Fibroblast of lung (primary cell): ENCODE results near the gene EIF5A2. TPM values are rescaled to one million over a fixed set of nuclear protein-coding genes. Genes with fewer than 3 reads are reported as not detected.

Experiments
- DNase-seq, 2 donors: peaks; one replicate each; pipeline versions ENCODE4 v3.0.0 to v3.0.0-alpha.2; 2010; ENCODE audit warnings: low read depth in 2 of 2
- H2AFZ ChIP-seq: 2 replicates; pipeline ENCODE4 v1.5.1; 2012; ENCODE audit warnings: low read length, control low read depth, inconsistent platforms
- H3K27ac ChIP-seq: 2 replicates; pipeline ENCODE4 v1.5.1; 2011; ENCODE audit warnings: low read length, control low read depth; ENCODE audit not compliant: insufficient read depth
- H3K27me3 ChIP-seq: 2 replicates; pipeline ENCODE4 v1.5.1; 2011; ENCODE audit warnings: mild to moderate bottlenecking, low read length; ENCODE audit not compliant: control insufficient read depth, insufficient read depth
- H3K36me3 ChIP-seq: 2 replicates; pipeline ENCODE4 v1.5.1; 2011; ENCODE audit warnings: low read length; ENCODE audit not compliant: control insufficient read depth, insufficient read depth
- H3K4me1 ChIP-seq: 2 replicates; pipeline ENCODE4 v1.5.1; 2011; ENCODE audit warnings: low read length; ENCODE audit not compliant: control insufficient read depth, insufficient read depth; ENCODE audit errors: extremely low read depth
- H3K4me2 ChIP-seq: 2 replicates; pipeline ENCODE4 v1.5.1; 2011; ENCODE audit warnings: low read length, control low read depth; ENCODE audit not compliant: insufficient read depth; ENCODE audit errors: extremely low read depth
- H3K4me3 ChIP-seq, 4 experiments: fragments of 200-600 bp in 1 of 4; sonication (generic) in 1 of 4; replicated peaks in 1 of 4; 2 replicates each; pipeline ENCODE4 v1.5.1; 2011 to 2016; ENCODE audit warnings: low read length in 4 of 4, low read depth in 3 of 4, mild to moderate bottlenecking in 3 of 4, control low read depth in 2 of 4, inconsistent platforms in 1 of 4, mixed read lengths in 1 of 4; ENCODE audit not compliant: insufficient read depth in 1 of 4; ENCODE audit errors: control extremely low read depth in 1 of 4
- H3K79me2 ChIP-seq: 2 replicates; pipeline ENCODE4 v1.5.1; 2012; ENCODE audit warnings: mild to moderate bottlenecking, low read length, inconsistent platforms; ENCODE audit not compliant: control insufficient read depth, insufficient read depth
- H3K9ac ChIP-seq: 2 replicates; pipeline ENCODE4 v1.5.1; 2011; ENCODE audit warnings: mild to moderate bottlenecking, low read length, control low read depth; ENCODE audit not compliant: insufficient read depth
- H3K9me3 ChIP-seq: 2 replicates; pipeline ENCODE4 v1.5.1; 2012; ENCODE audit warnings: low read depth, low read length; ENCODE audit not compliant: control insufficient read depth, insufficient read depth
- H4K20me1 ChIP-seq: 2 replicates; pipeline ENCODE4 v1.5.1; 2011; ENCODE audit warnings: low read length; ENCODE audit not compliant: control insufficient read depth, insufficient read depth; ENCODE audit errors: extremely low read depth
- EZH2 ChIP-seq: IDR thresholded peaks from 2 replicates; pipeline ENCODE4 v1.5.1; 2012; ENCODE audit warnings: low read length, control low read depth, mild to moderate bottlenecking; ENCODE audit errors: missing control alignments
- polyA plus RNA-seq, 2 donors: library from polyadenylated mRNA; depleted of rRNA in 1 of 2; stranded (reverse) in 1 of 2; unstranded in 1 of 2; fragments of >200 nt; gene quantifications; 2 replicates each; pipeline ENCODE4 v1.2.1, GENCODE V29; 2011 to 2012; ENCODE audit warnings: missing spikeins in 1 of 2
- total RNA-seq: library from RNA; depleted of rRNA; stranded (reverse); fragments of >200 nt; gene quantifications from 2 replicates; pipeline ENCODE4 v1.2.1, GENCODE V29; 2014
- TF ChIP-seq, protein P1 (sequence below), 2 donors: IDR thresholded peaks in 1 of 2; conservative IDR thresholded peaks in 1 of 2; 1 replicate in 1 of 2; 2 replicates in 1 of 2; pipeline ENCODE4 v1.5.1; 2011 to 2012; ENCODE audit warnings: low read length in 2 of 2, control low read depth in 1 of 2, inconsistent platforms in 1 of 2, low read depth in 1 of 2, mild to moderate bottlenecking in 1 of 2

Gene EIF5A2
- total and polyA plus RNA-seq, 2 donors (not counting 1 experiment from before 2014, with no cell fraction given) = 14.7 to 27.9 TPM

DNA sequence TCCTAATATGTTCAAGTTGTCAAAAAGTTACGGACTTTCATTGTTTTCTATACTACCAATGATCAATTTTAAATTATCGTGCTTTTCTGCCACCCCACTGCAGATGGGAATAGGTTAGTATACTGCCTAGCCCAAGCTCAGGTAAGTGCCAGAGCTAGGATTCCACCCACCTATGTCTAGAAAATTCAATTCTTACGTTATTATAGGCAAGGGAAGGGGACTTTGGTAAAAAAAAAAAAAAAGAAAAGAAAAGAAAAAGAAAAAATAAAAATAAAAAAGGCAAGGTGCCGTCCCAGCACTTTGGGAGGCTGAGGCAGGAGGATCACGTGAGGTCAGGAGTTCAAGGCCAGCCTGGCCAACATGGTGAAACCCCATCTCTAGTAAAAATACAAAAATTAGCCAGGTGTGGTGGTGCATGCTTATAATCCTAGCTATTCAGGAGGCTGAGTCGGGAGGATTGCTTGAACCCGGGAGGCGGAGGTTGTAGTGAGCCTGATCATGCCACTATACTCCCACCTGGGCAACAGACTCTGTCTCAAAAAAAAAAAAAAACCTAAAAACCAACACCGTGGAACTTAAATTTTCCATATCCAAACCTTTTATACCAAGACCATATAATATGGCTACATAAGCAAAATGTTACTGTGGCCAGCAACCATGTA is 39.7 kb downstream of the EIF5A2 start:
- TF ChIP-seq EZH2 = no peak
- TF ChIP-seq, protein P1, sequence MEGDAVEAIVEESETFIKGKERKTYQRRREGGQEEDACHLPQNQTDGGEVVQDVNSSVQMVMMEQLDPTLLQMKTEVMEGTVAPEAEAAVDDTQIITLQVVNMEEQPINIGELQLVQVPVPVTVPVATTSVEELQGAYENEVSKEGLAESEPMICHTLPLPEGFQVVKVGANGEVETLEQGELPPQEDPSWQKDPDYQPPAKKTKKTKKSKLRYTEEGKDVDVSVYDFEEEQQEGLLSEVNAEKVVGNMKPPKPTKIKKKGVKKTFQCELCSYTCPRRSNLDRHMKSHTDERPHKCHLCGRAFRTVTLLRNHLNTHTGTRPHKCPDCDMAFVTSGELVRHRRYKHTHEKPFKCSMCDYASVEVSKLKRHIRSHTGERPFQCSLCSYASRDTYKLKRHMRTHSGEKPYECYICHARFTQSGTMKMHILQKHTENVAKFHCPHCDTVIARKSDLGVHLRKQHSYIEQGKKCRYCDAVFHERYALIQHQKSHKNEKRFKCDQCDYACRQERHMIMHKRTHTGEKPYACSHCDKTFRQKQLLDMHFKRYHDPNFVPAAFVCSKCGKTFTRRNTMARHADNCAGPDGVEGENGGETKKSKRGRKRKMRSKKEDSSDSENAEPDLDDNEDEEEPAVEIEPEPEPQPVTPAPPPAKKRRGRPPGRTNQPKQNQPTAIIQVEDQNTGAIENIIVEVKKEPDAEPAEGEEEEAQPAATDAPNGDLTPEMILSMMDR (conservative IDR thresholded peaks at IDR 0.05 in 1 of 2, IDR thresholded peaks at IDR 0.05 in 1 of 2; ENCODE audit: low read depth in 1 of 2, low read length in 2 of 2) = no peak
- DNase-seq = no peak
- no peaks in the 10 kb centered on the region for H3K27me3 ChIP-seq
- H3K27ac ChIP-seq = no peak overlapping the region
- H3K4me3 ChIP-seq = peak overlapping the region; percentile 64 to 97 (median 86)
- peaks cover 1% of the 10 kb centered on the region for H3K36me3 ChIP-seq
- peak overlapping the region; percentile 79 for H3K4me2 ChIP-seq
- H3K79me2 ChIP-seq = peaks cover 19% of the 10 kb centered on the region
- no peaks in the 10 kb centered on the region for H3K9me3 ChIP-seq
- H2AFZ ChIP-seq = no peak overlapping the region
- H3K9ac ChIP-seq = no peak overlapping the region
- no peaks in the 10 kb centered on the region for H3K4me1 ChIP-seq
- H4K20me1 ChIP-seq = peaks cover 2% of the 10 kb centered on the region

DNA sequence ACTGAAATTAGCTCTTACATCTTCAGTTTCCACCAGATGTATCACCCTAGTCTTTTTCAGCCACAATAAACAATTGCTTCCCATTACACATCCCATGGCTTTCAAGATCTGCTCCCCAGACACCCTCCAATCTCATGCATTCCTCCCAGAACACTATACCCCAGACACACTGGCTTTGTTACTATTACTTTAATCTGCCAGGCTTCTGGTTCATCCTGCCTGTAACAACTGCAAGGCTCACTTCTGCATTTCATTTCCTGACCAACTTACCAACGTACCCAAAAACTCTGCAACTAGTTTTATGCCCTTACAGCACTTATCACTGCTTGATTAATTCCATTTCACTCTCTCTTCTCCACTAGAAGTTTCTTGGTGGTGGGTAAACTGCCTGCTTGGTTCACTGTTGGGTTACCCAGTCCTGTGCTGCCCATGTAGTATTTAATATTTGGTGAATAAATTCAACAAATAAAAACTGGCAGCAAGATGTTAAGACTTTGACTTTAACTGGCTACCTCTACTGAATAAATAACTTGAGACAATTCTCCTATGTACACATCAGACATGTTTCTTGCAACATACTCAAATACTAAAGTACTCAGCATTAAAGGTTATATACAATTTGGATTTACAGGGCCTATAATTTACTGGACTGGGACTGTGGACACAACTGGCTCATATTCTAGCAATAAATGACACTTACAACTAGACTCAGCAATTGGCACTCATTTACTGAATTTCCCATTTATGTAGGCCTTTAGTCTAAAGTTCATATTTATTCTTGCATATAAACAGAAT is 41.1 kb downstream of the EIF5A2 start:
- peak in 1 of 2 donors; percentile 17 for DNase-seq
- no peaks in the 10 kb centered on the region for H3K27me3 ChIP-seq
- H3K79me2 ChIP-seq = peaks cover 19% of the 10 kb centered on the region
- no peaks in the 10 kb centered on the region for H3K9me3 ChIP-seq
- H3K9ac ChIP-seq = no peak overlapping the region
- H2AFZ ChIP-seq = no peak overlapping the region
- peaks cover 1% of the 10 kb centered on the region for H3K36me3 ChIP-seq
- peaks cover 2% of the 10 kb centered on the region for H4K20me1 ChIP-seq
- H3K4me3 ChIP-seq = peak overlapping the region in 2 of 4 experiments; percentile 86 to 87
- TF ChIP-seq, protein P1 (conservative IDR thresholded peaks at IDR 0.05 in 1 of 2, IDR thresholded peaks at IDR 0.05 in 1 of 2; ENCODE audit: low read depth in 1 of 2, low read length in 2 of 2) = no peak
- TF ChIP-seq EZH2 = no peak
- peak overlapping the region; percentile 79 for H3K4me2 ChIP-seq
- peaks cover 3% of the 10 kb centered on the region for H3K4me1 ChIP-seq
- no peak overlapping the region for H3K27ac ChIP-seq

DNA sequence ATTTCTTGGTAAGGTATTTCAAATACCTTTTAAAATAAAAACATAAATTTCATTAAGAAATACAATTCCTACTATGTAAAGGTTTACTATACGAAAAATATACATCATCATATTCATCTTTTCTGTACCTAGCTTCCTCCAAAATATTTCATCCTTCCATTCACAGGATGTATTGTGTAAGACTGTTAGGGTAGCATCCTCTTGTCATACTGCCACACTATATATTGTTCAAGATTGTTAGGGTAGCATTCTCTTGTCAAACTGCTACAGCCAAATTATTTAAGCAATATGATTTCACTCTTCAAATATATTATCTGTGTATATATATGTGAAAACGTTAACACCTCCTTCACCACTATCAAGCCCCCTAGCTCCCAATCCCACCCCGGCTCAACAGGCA is 41.9 kb downstream of the EIF5A2 start:
- no peak overlapping the region for H3K27ac ChIP-seq

More for the DNA sequence above, 41.9 kb downstream of the EIF5A2 start:
- H3K79me2 ChIP-seq = peaks cover 19% of the 10 kb centered on the region
- H3K4me3 ChIP-seq = no peak overlapping the region
- peaks cover 2% of the 10 kb centered on the region for H4K20me1 ChIP-seq
- no peak overlapping the region for H3K9ac ChIP-seq
- DNase-seq = no peak
- peaks cover 3% of the 10 kb centered on the region for H3K4me1 ChIP-seq
- no peak overlapping the region for H3K4me2 ChIP-seq
- H3K36me3 ChIP-seq = peaks cover 1% of the 10 kb centered on the region
- no peak overlapping the region for H2AFZ ChIP-seq
- H3K27me3 ChIP-seq = no peaks in the 10 kb centered on the region
- no peaks in the 10 kb centered on the region for H3K9me3 ChIP-seq
- TF ChIP-seq, protein P1 (conservative IDR thresholded peaks at IDR 0.05 in 1 of 2, IDR thresholded peaks at IDR 0.05 in 1 of 2; ENCODE audit: low read depth in 1 of 2, low read length in 2 of 2) = no peak
- TF ChIP-seq EZH2 = no peak
